Measurements from ENCODE around the gene ARMC7. TPM values are rescaled to one million over a fixed set of nuclear protein-coding genes. Genes with fewer than 3 reads are reported as not detected.
"Not testable (repeated sequence)": the region's sequence is repeated elsewhere in the genome, so short reads cannot be mapped to it uniquely, and the experiment has no call there.

ARMC7 gene
- total and polyA plus RNA-seq, 10 donors, result 7.8 to 19.2 (median 14.4) TPM

GRCh38 chr17:75124041-75124818 lies 14.5 kb downstream of the ARMC7 start:
- DNase-seq, result peak; percentile 88
- H3K36me3 ChIP-seq, result peaks cover 0 to 34% (median 12%) of the 10 kb centered on the region in 6 donors
- 39 to 58% (median 47%) methylated on average over 18 to 19 of the region's 19 CpGs for WGBS, 5 donors
- no peak for TF ChIP-seq POLR2A (IDR thresholded peaks at IDR 0.05)
- peak; percentile 70 to 76 (median 71) for TF ChIP-seq POLR2AphosphoS5 (IDR thresholded peaks at IDR 0.05)
- no peaks in the 10 kb centered on the region for H3K9me3 ChIP-seq
- intact Hi-C loops (cut with DNase I; ENCODE audit: low total_unique reads), result no loop called here
- H3K27me3 ChIP-seq (replicated peaks in 1 of 7), result no peaks in the 10 kb centered on the region
- peak overlapping the region in 7 of 8 donors; percentile 30 to 87 (median 79) for H3K27ac ChIP-seq
- peak overlapping the region in 1 of 8 donors; percentile 38 for H3K4me3 ChIP-seq
- peaks cover 18 to 59% (median 27%) of the 10 kb centered on the region in 6 donors for H3K4me1 ChIP-seq

- peak overlapping the region in 7 of 8 donors; percentile 30 to 87 (median 79) for H3K27ac ChIP-seq
- H3K36me3 ChIP-seq, result peaks cover 0 to 35% (median 18%) of the 10 kb centered on the region in 6 donors
- peak overlapping the region in 1 of 8 donors; percentile 38 for H3K4me3 ChIP-seq
- no peak for TF ChIP-seq CTCF (IDR thresholded peaks at IDR 0.05 in 8 of 11, conservative IDR thresholded peaks at IDR 0.05 in 3 of 11)
- no peak for TF ChIP-seq POLR2AphosphoS5 (IDR thresholded peaks at IDR 0.05)
- TF ChIP-seq POLR2A (IDR thresholded peaks at IDR 0.05), result no peak
- WGBS, 5 donors, result 64 to 94% (median 82%) methylated on average over 3 to 4 of the region's 4 CpGs
- peaks cover 18 to 61% (median 29%) of the 10 kb centered on the region in 6 donors for H3K4me1 ChIP-seq
- no peaks in the 10 kb centered on the region for H3K9me3 ChIP-seq
- intact Hi-C loops (cut with DNase I; ENCODE audit: low total_unique reads), result no loop called here
- H3K27me3 ChIP-seq (replicated peaks in 1 of 7), result no peaks in the 10 kb centered on the region
- DNase-seq, result no peak
These were observed 15.0 kb downstream of the ARMC7 start for GRCh38 chr17:75124819-75125162.

- H3K9me3 ChIP-seq, result no peaks in the 10 kb centered on the region
- H3K27me3 ChIP-seq (replicated peaks in 1 of 7), result no peaks in the 10 kb centered on the region
- H3K4me1 ChIP-seq, result peaks cover 26 to 66% (median 41%) of the 10 kb centered on the region in 6 donors
- intact Hi-C loops (cut with DNase I; ENCODE audit: low total_unique reads), result no loop called here
- peaks cover 0 to 31% (median 23%) of the 10 kb centered on the region in 6 donors for H3K36me3 ChIP-seq
- peak overlapping the region in 7 of 8 donors; percentile 30 to 87 (median 79) for H3K27ac ChIP-seq
- WGBS, 5 donors, result 23 to 31% (median 26%) methylated on average over 3 of the region's 3 CpGs
- no peak for DNase-seq
- no peak for TF ChIP-seq POLR2A (IDR thresholded peaks at IDR 0.05)
- peak in 1 of 3 donors; percentile 39 for TF ChIP-seq POLR2AphosphoS5 (IDR thresholded peaks at IDR 0.05)
- peak overlapping the region in 1 of 8 donors; percentile 38 for H3K4me3 ChIP-seq
These were observed 16.2 kb downstream of the ARMC7 start for GRCh38 chr17:75125984-75126383.

GRCh38 chr17:75126954-75127353 lies 17.2 kb downstream of the ARMC7 start:
- no peaks in the 10 kb centered on the region for H3K27me3 ChIP-seq (replicated peaks in 1 of 7)
- WGBS, 5 donors, result 83 to 99% (median 92%) methylated on average over 7 to 8 of the region's 8 CpGs
- H3K27ac ChIP-seq, result peak overlapping the region in 4 of 8 donors; percentile 48 to 87 (median 82)
- TF ChIP-seq CTCF (IDR thresholded peaks at IDR 0.05 in 8 of 11, conservative IDR thresholded peaks at IDR 0.05 in 3 of 11), result no peak
- TF ChIP-seq POLR2A (IDR thresholded peaks at IDR 0.05), result no peak
- TF ChIP-seq POLR2AphosphoS5 (IDR thresholded peaks at IDR 0.05), result no peak
- H3K9me3 ChIP-seq, result no peaks in the 10 kb centered on the region
- DNase-seq, result no peak
- peaks cover 0 to 24% (median 21%) of the 10 kb centered on the region in 6 donors for H3K36me3 ChIP-seq
- no peak overlapping the region for H3K4me3 ChIP-seq
- intact Hi-C loops (cut with DNase I; ENCODE audit: low total_unique reads), result no loop called here
- H3K4me1 ChIP-seq, result peaks cover 26 to 68% (median 47%) of the 10 kb centered on the region in 6 donors

GRCh38 chr17:75127936-75128335 lies 18.2 kb downstream of the ARMC7 start:
- H3K9me3 ChIP-seq; DNase-seq; H3K4me3 ChIP-seq; H3K27me3 ChIP-seq (replicated peaks in 1 of 7); intact Hi-C loops (cut with DNase I; ENCODE audit: low total_unique reads): not testable (repeated sequence)
- Histone ChIP-seq H3K36me3 (peaks cover 0 to 24% (median 21%) of the 10 kb centered on the region in 6 donors), H3K27ac (peak overlapping the region in 2 of 8 donors; percentile 48 to 87), H3K4me1 (peaks cover 29 to 78% (median 55%) of the 10 kb centered on the region in 6 donors)
- WGBS, 5 donors, result 85 to 93% (median 89%) methylated on average over 5 of the region's 5 CpGs

Measured in spleen (tissue), 11 donors.